Keratinocyte (primary cell): Measurements from ENCODE around the gene AGPAT3. TPM values are rescaled to one million over a fixed set of nuclear protein-coding genes. Genes with fewer than 3 reads are reported as not detected.

Source experiments
- DNase-seq: peaks from one replicate; pipeline ENCODE4 v3.0.0-alpha.2; 2011; ENCODE audit warnings: low read depth, missing footprints, low spot score
- FAIRE-seq: peaks from 2 replicates; lab custom pipeline; 2011; peaks lifted over from hg19 to GRCh38; lab: Jason Lieb, UNC
- H2AFZ ChIP-seq: 2 replicates; pipeline ENCODE4 v1.6.0; 2012; ENCODE audit warnings: low read length, control low read depth, inconsistent platforms; ENCODE audit not compliant: control insufficient read depth
- H3K27ac ChIP-seq: 2 replicates; pipeline ENCODE4 v1.5.1; 2011; ENCODE audit warnings: low read length; ENCODE audit not compliant: control insufficient read depth, insufficient read depth
- H3K27me3 ChIP-seq: 3 replicates; pipeline ENCODE4 v1.6.0; 2011; ENCODE audit warnings: low read length; ENCODE audit not compliant: control insufficient read depth, insufficient read depth; ENCODE audit errors: extremely low read depth
- H3K36me3 ChIP-seq, 2 experiments: 2 replicates in 1 of 2; 3 replicates in 1 of 2; pipeline ENCODE4 v1.5.1; 2011; ENCODE audit warnings: low read length in 2 of 2, mild to moderate bottlenecking in 1 of 2; ENCODE audit not compliant: control insufficient read depth in 2 of 2, insufficient read depth in 2 of 2; ENCODE audit errors: extremely low read depth in 1 of 2
- H3K4me1 ChIP-seq: 3 replicates; pipeline ENCODE4 v1.5.1; 2011; ENCODE audit warnings: low read length; ENCODE audit not compliant: control insufficient read depth, insufficient read depth; ENCODE audit errors: extremely low read depth
- H3K4me2 ChIP-seq: 3 replicates; pipeline ENCODE4 v1.6.0; 2011; ENCODE audit warnings: low read depth, low read length; ENCODE audit not compliant: control insufficient read depth, insufficient read depth; ENCODE audit errors: extremely low read depth
- H3K4me3 ChIP-seq, 3 experiments: fragments of 200-600 bp in 1 of 3; sonication (generic) in 1 of 3; 2 replicates in 2 of 3; 3 replicates in 1 of 3; pipeline ENCODE4 v1.5.1; 2011 to 2016; ENCODE audit warnings: low read length in 3 of 3, mild to moderate bottlenecking in 3 of 3, control low read depth in 2 of 3, inconsistent platforms in 1 of 3, low read depth in 1 of 3, mixed read lengths in 1 of 3, mixed run types in 1 of 3, moderate library complexity in 1 of 3; ENCODE audit not compliant: control insufficient read depth in 2 of 3, insufficient read depth in 2 of 3; ENCODE audit errors: extremely low read depth in 1 of 3
- H3K79me2 ChIP-seq: 2 replicates; pipeline ENCODE4 v1.6.0; 2012; ENCODE audit warnings: low read length; ENCODE audit not compliant: control insufficient read depth, insufficient read depth
- H3K9ac ChIP-seq: 3 replicates; pipeline ENCODE4 v1.6.0; 2011; ENCODE audit warnings: low read length; ENCODE audit not compliant: control insufficient read depth, insufficient read depth; ENCODE audit errors: extremely low read depth
- H3K9me1 ChIP-seq: 3 replicates; pipeline ENCODE4 v1.6.0; 2011; ENCODE audit warnings: low read length; ENCODE audit not compliant: control insufficient read depth, insufficient read depth; ENCODE audit errors: extremely low read depth
- H3K9me3 ChIP-seq: 2 replicates; pipeline ENCODE4 v1.5.1; 2012; ENCODE audit warnings: low read depth, low read length; ENCODE audit not compliant: control insufficient read depth
- H4K20me1 ChIP-seq: 3 replicates; pipeline ENCODE4 v1.6.0; 2011; ENCODE audit warnings: low read length; ENCODE audit not compliant: control insufficient read depth, insufficient read depth; ENCODE audit errors: extremely low read depth
- EZH2 ChIP-seq: IDR thresholded peaks from one replicate; pipeline ENCODE4 v1.6.1; 2012; ENCODE audit warnings: inconsistent platforms, mild to moderate bottlenecking, low read length, moderate library complexity
- dilution Hi-C: fragments of 300-500 bp; cut with MboI; formaldehyde crosslinking; loops from one replicate; pipeline ENCODE4 v1.7.0; 2020; ENCODE audit warnings: low sequenced_read_pairs; ENCODE audit not compliant: extremely low pct_ligation_motif_present
- polyA plus RNA-seq, 5 experiments: library from polyadenylated mRNA; depleted of rRNA in 3 of 5; stranded (reverse) in 3 of 5; stranded (forward) in 1 of 5; unstranded in 1 of 5; fragments of >200 nt; gene quantifications; 1 replicate in 1 of 5; 2 replicates in 3 of 5; 3 replicates in 1 of 5; pipeline versions ENCODE4 v1.2.1 to v1.2.3, GENCODE V29; 2011 to 2012; ENCODE audit warnings: missing spikeins in 2 of 5, low read depth in 1 of 5, low replicate concordance in 1 of 5
- TF ChIP-seq, protein P1 (sequence below), 3 experiments: IDR thresholded peaks in 1 of 3; conservative IDR thresholded peaks in 1 of 3; optimal IDR thresholded peaks in 1 of 3; 2 replicates in 2 of 3; 3 replicates in 1 of 3; pipeline versions ENCODE3 to v1.5.1; 2011; ENCODE audit warnings: low read length in 3 of 3, mild to moderate bottlenecking in 3 of 3, moderate library complexity in 2 of 3, control low read depth in 1 of 3, inconsistent platforms in 1 of 3; ENCODE audit not compliant: insufficient read depth in 2 of 3; ENCODE audit errors: extremely low read depth in 1 of 3

AGPAT3 gene
- polyA plus RNA-seq, 1 donor (not counting 4 experiments of a cell fraction or from before 2014, with no cell fraction given), result 21.7 TPM

DNA sequence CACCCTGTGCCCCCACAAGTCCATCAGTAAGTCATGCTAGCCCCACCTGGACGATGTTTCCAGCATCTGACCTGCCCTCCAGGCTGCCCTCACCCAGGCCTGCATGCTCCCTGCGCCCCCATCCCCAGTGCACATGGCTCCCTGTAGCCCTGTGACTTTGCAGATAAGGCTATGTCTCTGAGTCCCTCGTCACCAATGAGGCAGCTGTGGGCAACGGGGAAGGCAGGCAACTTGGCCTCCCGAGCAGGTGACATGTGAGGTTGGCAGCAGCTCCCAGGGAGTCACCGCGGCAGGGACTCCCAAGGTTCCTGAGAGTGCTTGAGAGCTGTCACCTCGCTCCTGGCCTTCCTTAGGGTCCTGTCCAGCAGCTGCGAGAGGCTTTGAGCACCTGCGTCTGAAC, 32.4 kb upstream of the AGPAT3 start:
- Histone ChIP-seq H3K36me3 (no peaks in the 10 kb centered on the region), H3K9me1 (no peaks in the 10 kb centered on the region), H3K79me2 (no peaks in the 10 kb centered on the region), H3K9ac (no peak overlapping the region), H4K20me1 (no peaks in the 10 kb centered on the region), H3K4me3 (no peak overlapping the region), H2AFZ (no peak overlapping the region), H3K27me3 (peaks cover 24% of the 10 kb centered on the region), H3K4me1 (no peaks in the 10 kb centered on the region), H3K27ac (no peak overlapping the region), H3K4me2 (no peak overlapping the region), H3K9me3 (no peaks in the 10 kb centered on the region)
- DNase-seq (no peak), FAIRE-seq (no peak)
- dilution Hi-C loops, result no loop called here
- TF ChIP-seq, protein P1, sequence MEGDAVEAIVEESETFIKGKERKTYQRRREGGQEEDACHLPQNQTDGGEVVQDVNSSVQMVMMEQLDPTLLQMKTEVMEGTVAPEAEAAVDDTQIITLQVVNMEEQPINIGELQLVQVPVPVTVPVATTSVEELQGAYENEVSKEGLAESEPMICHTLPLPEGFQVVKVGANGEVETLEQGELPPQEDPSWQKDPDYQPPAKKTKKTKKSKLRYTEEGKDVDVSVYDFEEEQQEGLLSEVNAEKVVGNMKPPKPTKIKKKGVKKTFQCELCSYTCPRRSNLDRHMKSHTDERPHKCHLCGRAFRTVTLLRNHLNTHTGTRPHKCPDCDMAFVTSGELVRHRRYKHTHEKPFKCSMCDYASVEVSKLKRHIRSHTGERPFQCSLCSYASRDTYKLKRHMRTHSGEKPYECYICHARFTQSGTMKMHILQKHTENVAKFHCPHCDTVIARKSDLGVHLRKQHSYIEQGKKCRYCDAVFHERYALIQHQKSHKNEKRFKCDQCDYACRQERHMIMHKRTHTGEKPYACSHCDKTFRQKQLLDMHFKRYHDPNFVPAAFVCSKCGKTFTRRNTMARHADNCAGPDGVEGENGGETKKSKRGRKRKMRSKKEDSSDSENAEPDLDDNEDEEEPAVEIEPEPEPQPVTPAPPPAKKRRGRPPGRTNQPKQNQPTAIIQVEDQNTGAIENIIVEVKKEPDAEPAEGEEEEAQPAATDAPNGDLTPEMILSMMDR (optimal IDR thresholded peaks at IDR 0.05 in 1 of 3, IDR thresholded peaks at IDR 0.05 in 1 of 3, conservative IDR thresholded peaks at IDR 0.05 in 1 of 3; ENCODE audit: extremely low read depth in 1 of 3, insufficient read depth in 2 of 3, low read length in 3 of 3), result no peak
- TF ChIP-seq EZH2, result no peak

DNA sequence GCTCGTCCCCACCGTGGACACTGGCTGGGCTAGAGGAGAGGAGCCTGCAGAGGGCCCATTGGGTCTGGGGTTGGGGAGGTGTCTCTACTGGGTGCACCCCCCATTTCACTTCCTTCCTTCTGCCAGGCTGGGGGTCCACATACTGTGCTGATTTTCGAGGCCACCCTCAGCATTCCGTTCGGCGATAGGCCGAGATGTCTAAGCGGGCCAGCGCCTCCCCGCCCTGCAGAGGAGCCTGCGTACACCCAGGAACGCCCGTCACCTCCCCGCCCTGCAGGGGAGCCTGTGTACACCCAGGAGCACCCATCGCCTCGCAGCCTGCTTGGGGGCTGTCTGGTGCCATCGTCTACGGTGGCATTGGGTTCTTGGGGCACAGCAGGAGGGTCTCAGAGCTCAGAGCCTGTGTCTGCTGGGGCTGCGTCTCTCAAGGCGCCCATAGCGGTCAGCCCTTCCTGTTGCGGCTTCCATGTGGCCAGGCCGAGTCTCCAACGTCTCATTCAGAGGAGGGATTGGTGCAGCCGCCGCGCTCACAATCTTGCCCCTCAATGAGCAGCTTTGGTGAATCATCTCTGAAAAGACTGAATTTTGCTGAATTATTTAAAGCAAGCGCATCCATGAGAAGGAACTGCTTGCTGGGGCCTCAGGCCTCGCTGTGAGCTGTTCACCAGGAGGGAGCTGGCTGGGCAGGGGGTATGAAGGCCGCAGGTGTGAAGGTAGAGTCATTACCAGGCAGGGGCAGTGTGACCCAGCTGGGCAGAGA, 30.7 kb upstream of the AGPAT3 start:
- Histone ChIP-seq H3K36me3 (no peaks in the 10 kb centered on the region), H3K4me1 (no peaks in the 10 kb centered on the region), H3K27me3 (peaks cover 18% of the 10 kb centered on the region), H3K9ac (no peak overlapping the region), H3K9me3 (no peaks in the 10 kb centered on the region), H2AFZ (no peak overlapping the region), H3K4me2 (no peak overlapping the region), H3K27ac (no peak overlapping the region), H4K20me1 (no peaks in the 10 kb centered on the region), H3K79me2 (no peaks in the 10 kb centered on the region), H3K4me3 (no peak overlapping the region), H3K9me1 (no peaks in the 10 kb centered on the region)
- dilution Hi-C loops, result no loop called here
- FAIRE-seq, result no peak
- TF ChIP-seq, protein P1 (optimal IDR thresholded peaks at IDR 0.05 in 1 of 3, IDR thresholded peaks at IDR 0.05 in 1 of 3, conservative IDR thresholded peaks at IDR 0.05 in 1 of 3; ENCODE audit: extremely low read depth in 1 of 3, insufficient read depth in 2 of 3, low read length in 3 of 3), result no peak
- no peak for DNase-seq
